C4-2B (cell line): ENCODE measurements around the gene TMEM214.

Experiments
- CTCF ChIP-seq: fragments of 450-650 bp; conservative IDR thresholded peaks from 2 replicates; pipeline ENCODE4 v1.5.1; 2017; ENCODE audit warnings: mild to moderate bottlenecking
- ZFX ChIP-seq: fragments of 450-650 bp; IDR thresholded peaks from 2 replicates; pipeline ENCODE4 v1.6.1; 2017

GRCh38 chr2:27040282-27040681 lies 7.5 kb downstream of the TMEM214 start:
- TF ChIP-seq CTCF (no peak), ZFX (no peak)
